Neuronal stem cell (in vitro differentiated cells): Measurements from ENCODE around the gene IQSEC2.

ENCODE experiments used
- DNase-seq: peaks from one replicate; pipeline ENCODE4 v3.0.0-alpha.2; 2013; ENCODE audit warnings: low spot score
- H2AFZ ChIP-seq: one replicate; pipeline ENCODE4 v1.6.1; 2013; ENCODE audit warnings: mild to moderate bottlenecking, low read length, inconsistent platforms
- H2AK5ac ChIP-seq: 2 replicates; pipeline ENCODE4 v1.6.1; 2013; ENCODE audit warnings: low read depth, mild to moderate bottlenecking, inconsistent platforms, low read length, moderate library complexity, mixed read lengths
- H2BK120ac ChIP-seq: 2 replicates; pipeline ENCODE4 v1.6.1; 2013; ENCODE audit warnings: low read depth, mild to moderate bottlenecking, inconsistent platforms, low read length, moderate library complexity, mixed read lengths
- H2BK12ac ChIP-seq: one replicate; pipeline ENCODE4 v1.6.1; 2013; ENCODE audit warnings: low read length, inconsistent platforms
- H2BK15ac ChIP-seq: 2 replicates; pipeline ENCODE4 v1.6.1; 2013; ENCODE audit warnings: mild to moderate bottlenecking, low read length, inconsistent platforms, mixed read lengths
- H2BK5ac ChIP-seq: one replicate; pipeline ENCODE4 v1.6.1; 2013; ENCODE audit warnings: inconsistent platforms, mild to moderate bottlenecking, low read length, moderate library complexity
- H3K14ac ChIP-seq: one replicate; pipeline ENCODE4 v1.6.1; 2013; ENCODE audit warnings: low read length, inconsistent platforms
- H3K18ac ChIP-seq: 2 replicates; pipeline ENCODE4 v1.6.1; 2013; ENCODE audit warnings: low read length, inconsistent platforms
- H3K23ac ChIP-seq: 2 replicates; pipeline ENCODE4 v1.6.1; 2013; ENCODE audit warnings: low read depth, mild to moderate bottlenecking, mixed read lengths, low read length, inconsistent platforms; ENCODE audit not compliant: poor library complexity
- H3K27ac ChIP-seq: replicated peaks from 3 replicates; pipeline ENCODE4 v1.5.1; 2013; ENCODE audit warnings: low read length, inconsistent platforms
- H3K27me3 ChIP-seq, 3 experiments: 2 replicates each; pipeline ENCODE4 v1.6.1; 2013; ENCODE audit warnings: low read length in 3 of 3, mild to moderate bottlenecking in 2 of 3, inconsistent platforms in 1 of 3, low read depth in 1 of 3, mixed read lengths in 1 of 3, moderate library complexity in 1 of 3; ENCODE audit not compliant: control insufficient read depth in 3 of 3, insufficient read depth in 3 of 3
- H3K36me3 ChIP-seq, 2 donors: replicated peaks in 1 of 2; 2 replicates each; pipeline ENCODE4 v1.6.1; 2013; ENCODE audit warnings: low read length in 2 of 2; ENCODE audit not compliant: control insufficient read depth in 2 of 2, insufficient read depth in 2 of 2
- H3K4ac ChIP-seq: 2 replicates; pipeline ENCODE4 v1.6.1; 2013; ENCODE audit warnings: inconsistent platforms, mild to moderate bottlenecking, low read length, moderate library complexity
- H3K4me1 ChIP-seq, 2 donors: 1 replicate in 1 of 2; 2 replicates in 1 of 2; pipeline ENCODE4 v1.6.1; 2013; ENCODE audit warnings: low read length in 2 of 2, low read depth in 1 of 2; ENCODE audit not compliant: control insufficient read depth in 2 of 2, insufficient read depth in 1 of 2
- H3K4me2 ChIP-seq: one replicate; pipeline ENCODE4 v1.6.1; 2013; ENCODE audit warnings: mild to moderate bottlenecking, low read length, inconsistent platforms; ENCODE audit not compliant: insufficient read depth, poor library complexity, severe bottlenecking
- H3K4me3 ChIP-seq, 2 donors: 2 replicates each; pipeline ENCODE4 v1.5.1; 2013; ENCODE audit warnings: low read length in 2 of 2, mild to moderate bottlenecking in 2 of 2, inconsistent platforms in 1 of 2, moderate library complexity in 1 of 2
- H3K79me1 ChIP-seq: one replicate; pipeline ENCODE4 v1.6.1; 2013; ENCODE audit warnings: low read depth, mild to moderate bottlenecking, inconsistent platforms, low read length, moderate library complexity
- H3K9ac ChIP-seq: one replicate; pipeline ENCODE4 v1.6.1; 2013; ENCODE audit warnings: mild to moderate bottlenecking, low read depth, low read length, inconsistent platforms; ENCODE audit not compliant: poor library complexity
- H3K9me3 ChIP-seq, 2 donors: replicated peaks in 1 of 2; 2 replicates each; pipeline versions ENCODE3 to v1.6.1; 2013; ENCODE audit warnings: low read length in 2 of 2, mild to moderate bottlenecking in 2 of 2, inconsistent platforms in 1 of 2, low read depth in 1 of 2, mixed read lengths in 1 of 2, moderate library complexity in 1 of 2; ENCODE audit not compliant: control insufficient read depth in 2 of 2, insufficient read depth in 1 of 2
- H4K8ac ChIP-seq: one replicate; pipeline ENCODE4 v1.6.1; 2013; ENCODE audit warnings: low read depth, mild to moderate bottlenecking, inconsistent platforms, low read length, moderate library complexity
- H4K91ac ChIP-seq: one replicate; pipeline ENCODE4 v1.6.1; 2013; ENCODE audit warnings: low read length, low read depth, mild to moderate bottlenecking, inconsistent platforms; ENCODE audit not compliant: poor library complexity
- WGBS, 2 donors: extraction: QIAGEN DNeasy Blood & Tissue Kit; methylation state at CpG; one replicate each; pipeline ENCODE4 v1.1.7; 2013; ENCODE audit warnings: missing lambda C conversion rate in 2 of 2, mixed read lengths in 1 of 2; ENCODE audit not compliant: insufficient read length in 2 of 2, insufficient replicate concordance in 1 of 2; ENCODE audit errors: extremely low coverage in 2 of 2; 5-methylcytosine and 5-hydroxymethylcytosine counted together

IQSEC2 gene

GRCh38 chrX:53319614-53320542 lies 38.5 kb upstream of the IQSEC2 start:
- H3K27me3 ChIP-seq, result peaks cover 11 to 53% (median 46%) of the 10 kb centered on the region in 3 experiments
- no CpG with 5 or more reads among the region's 32 CpGs for WGBS, 2 donors

GRCh38 chrX:53318766-53319353 lies 37.5 kb upstream of the IQSEC2 start:
- H3K14ac ChIP-seq, result no peak overlapping the region
- no peak overlapping the region for H3K23ac ChIP-seq
- no peak overlapping the region for H3K18ac ChIP-seq
- no peak overlapping the region for H3K4me2 ChIP-seq
- DNase-seq, result no peak
- H3K4ac ChIP-seq, result no peak overlapping the region
- no peak overlapping the region for H3K4me3 ChIP-seq
- H3K4me1 ChIP-seq, result peaks cover 0 to 3% of the 10 kb centered on the region in 2 donors
- H3K9me3 ChIP-seq, result no peaks in the 10 kb centered on the region
- H3K36me3 ChIP-seq, result no peaks in the 10 kb centered on the region
- no peak overlapping the region for H2AFZ ChIP-seq
- peaks cover 2% of the 10 kb centered on the region for H3K79me1 ChIP-seq
- no peak overlapping the region for H2BK15ac ChIP-seq
- H2BK12ac ChIP-seq, result no peak overlapping the region
- peaks cover 11 to 53% (median 46%) of the 10 kb centered on the region in 3 experiments for H3K27me3 ChIP-seq
- no peak overlapping the region for H3K27ac ChIP-seq
- H2BK120ac ChIP-seq, result no peak overlapping the region
- H4K91ac ChIP-seq, result no peak overlapping the region
- no peak overlapping the region for H2BK5ac ChIP-seq
- H2AK5ac ChIP-seq, result no peak overlapping the region
- no CpG with 5 or more reads among the region's 10 CpGs for WGBS, 2 donors
- no peak overlapping the region for H4K8ac ChIP-seq
- H3K9ac ChIP-seq, result no peak overlapping the region

More at GRCh38 chrX:53319614-53320542, 38.5 kb upstream of the IQSEC2 start:
- no peak overlapping the region for H3K14ac ChIP-seq
- H3K4ac ChIP-seq, result no peak overlapping the region
- no peak overlapping the region for H2BK12ac ChIP-seq
- H3K9me3 ChIP-seq, result no peaks in the 10 kb centered on the region
- no peak overlapping the region for H4K91ac ChIP-seq
- no peak overlapping the region for H2BK15ac ChIP-seq
- no peak overlapping the region for H3K18ac ChIP-seq
- peak overlapping the region; percentile 43 to 80 for H3K4me3 ChIP-seq
- H3K4me2 ChIP-seq, result peak overlapping the region; percentile 89
- no peak for DNase-seq
- H3K4me1 ChIP-seq, result peaks cover 0 to 3% of the 10 kb centered on the region in 2 donors
- peak overlapping the region; percentile 77 for H3K9ac ChIP-seq
- H3K79me1 ChIP-seq, result peaks cover 2% of the 10 kb centered on the region
- H4K8ac ChIP-seq, result no peak overlapping the region
- H2BK120ac ChIP-seq, result no peak overlapping the region
- H3K27ac ChIP-seq, result no peak overlapping the region
- no peaks in the 10 kb centered on the region for H3K36me3 ChIP-seq
- no peak overlapping the region for H2BK5ac ChIP-seq
- peak overlapping the region; percentile 83 for H2AFZ ChIP-seq
- H2AK5ac ChIP-seq, result no peak overlapping the region
- no peak overlapping the region for H3K23ac ChIP-seq

- H2AK5ac ChIP-seq, result no peak overlapping the region
- no peak overlapping the region for H3K4ac ChIP-seq
- no peak overlapping the region for H3K27ac ChIP-seq
- H2BK12ac ChIP-seq, result no peak overlapping the region
- WGBS, 2 donors, result no CpG with 5 or more reads among the region's 10 CpGs
- no peak overlapping the region for H4K91ac ChIP-seq
- peaks cover 2% of the 10 kb centered on the region for H3K79me1 ChIP-seq
- DNase-seq, result peak; percentile 49
- peak overlapping the region; percentile 60 for H3K9ac ChIP-seq
- no peak overlapping the region for H2AFZ ChIP-seq
- no peak overlapping the region for H3K18ac ChIP-seq
- peaks cover 0 to 3% of the 10 kb centered on the region in 2 donors for H3K4me1 ChIP-seq
- no peaks in the 10 kb centered on the region for H3K36me3 ChIP-seq
- no peak overlapping the region for H2BK120ac ChIP-seq
- no peak overlapping the region for H3K14ac ChIP-seq
- no peak overlapping the region for H3K23ac ChIP-seq
- H2BK15ac ChIP-seq, result no peak overlapping the region
- H3K4me3 ChIP-seq, result no peak overlapping the region
- H4K8ac ChIP-seq, result no peak overlapping the region
- peaks cover 11 to 45% (median 39%) of the 10 kb centered on the region in 3 experiments for H3K27me3 ChIP-seq
- no peak overlapping the region for H2BK5ac ChIP-seq
- H3K4me2 ChIP-seq, result no peak overlapping the region
- no peaks in the 10 kb centered on the region for H3K9me3 ChIP-seq
Measured at GRCh38 chrX:53317365-53318069, 36.1 kb upstream of the IQSEC2 start.
